Muscle of leg (tissue), 11 donors: ENCODE data around the gene KRT79. TPM values are rescaled to one million over a fixed set of nuclear protein-coding genes. Genes with fewer than 3 reads are reported as not detected.

Experiments used
- DNase-seq: peaks from one replicate; pipeline ENCODE4 v3.0.0; 2013
- H3K27ac ChIP-seq: one replicate; pipeline ENCODE4 v1.5.1; 2013; ENCODE audit warnings: mild to moderate bottlenecking, low read length, control low read depth
- H3K27me3 ChIP-seq: one replicate; pipeline ENCODE4 v1.6.1; 2013; ENCODE audit warnings: low read length; ENCODE audit not compliant: control insufficient read depth, insufficient read depth
- H3K36me3 ChIP-seq: one replicate; pipeline ENCODE4 v1.6.1; 2013; ENCODE audit warnings: low read length; ENCODE audit not compliant: control insufficient read depth, insufficient read depth
- H3K4me1 ChIP-seq: one replicate; pipeline ENCODE4 v1.6.1; 2013; ENCODE audit warnings: low read length; ENCODE audit not compliant: control insufficient read depth, insufficient read depth
- H3K4me3 ChIP-seq: one replicate; pipeline ENCODE4 v1.5.1; 2013; ENCODE audit warnings: low read length, control low read depth
- H3K9me3 ChIP-seq: replicated peaks from 2 replicates; pipeline ENCODE4 v1.6.1; 2013; ENCODE audit warnings: low read depth, low read length; ENCODE audit not compliant: control insufficient read depth
- WGBS: methylation state at CpG from one replicate; pipeline ENCODE4 v1.1.5; 2013; ENCODE audit warnings: missing lambda C conversion rate; ENCODE audit not compliant: insufficient coverage; 5-methylcytosine and 5-hydroxymethylcytosine counted together
- polyA plus RNA-seq, 8 donors: library from polyadenylated mRNA; unstranded; fragments of 120-200 nt; gene quantifications; one replicate each; pipeline versions ENCODE4 v1.2.1 to v1.2.3, GENCODE V29; 2013; ENCODE audit warnings: inconsistent platforms in 1 of 8, low replicate concordance in 1 of 8; ENCODE audit not compliant: insufficient read length in 8 of 8, insufficient read depth in 1 of 8
- total RNA-seq: library from RNA; stranded (reverse); fragments of 120-200 nt; gene quantifications from one replicate; pipeline ENCODE4 v1.2.4, GENCODE V29; 2013

Gene KRT79
- total and polyA plus RNA-seq, 9 donors, result not detected

DNA sequence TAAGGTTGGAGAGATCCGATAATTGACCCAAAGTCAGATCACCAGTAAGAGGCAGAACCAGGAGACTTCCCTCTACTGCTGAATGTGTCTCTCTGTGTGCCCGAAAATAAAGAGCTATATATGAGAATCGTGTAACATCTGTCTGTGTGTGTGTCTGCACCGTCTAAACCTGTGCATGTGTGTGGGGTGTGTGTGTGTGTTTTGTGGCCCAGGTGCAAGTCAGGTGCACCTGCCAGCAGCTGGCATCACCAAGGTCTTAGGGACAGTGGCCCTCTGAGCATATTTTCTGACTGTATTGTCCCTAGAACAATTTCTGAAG lies 39.4 kb upstream of the KRT79 start:
- no peak for DNase-seq

DNA sequence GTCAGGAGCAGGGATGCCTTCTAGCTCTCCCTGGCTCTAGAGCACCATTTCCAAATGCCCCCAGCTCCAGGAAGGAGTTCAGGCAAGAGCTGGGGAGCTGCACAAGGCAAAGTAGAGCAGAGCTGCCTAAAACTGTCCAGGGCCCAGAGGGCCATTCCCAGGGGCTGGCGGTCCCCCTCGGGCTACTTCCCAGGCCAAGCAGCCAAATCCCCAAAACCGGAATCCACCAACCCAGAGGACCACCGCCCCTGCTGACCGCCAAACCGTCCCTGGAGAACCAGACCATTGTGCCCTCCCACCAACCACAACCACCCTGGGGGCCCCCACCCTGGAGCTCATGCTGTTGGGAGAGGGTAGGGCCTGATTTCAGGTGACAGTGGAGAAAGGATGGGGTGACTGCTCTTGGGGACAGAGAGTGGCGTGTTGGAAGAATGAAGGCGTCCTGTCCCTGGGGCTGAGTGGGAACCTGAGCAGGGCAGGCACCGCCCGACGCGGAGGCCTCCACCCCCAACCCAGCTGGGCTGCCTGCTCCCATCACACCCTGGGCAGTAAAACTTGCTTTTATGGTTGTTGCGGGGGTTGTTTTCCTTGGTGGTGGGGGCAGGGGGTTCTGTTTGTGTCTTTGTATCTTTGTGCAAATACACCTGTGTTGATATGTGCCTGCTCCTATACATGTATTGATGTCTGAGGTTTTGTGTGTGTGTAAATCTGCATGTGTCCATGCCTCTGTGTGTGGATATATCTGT lies 38.7 kb upstream of the KRT79 start:
- no peak for DNase-seq
- 75% methylated on average over 2 of the region's 13 CpGs for WGBS
- H3K27ac ChIP-seq, result no peak overlapping the region
- H3K4me1 ChIP-seq, result peaks cover 40% of the 10 kb centered on the region
- H3K9me3 ChIP-seq, result no peaks in the 10 kb centered on the region
- H3K27me3 ChIP-seq, result peaks cover 13% of the 10 kb centered on the region
- H3K4me3 ChIP-seq, result no peak overlapping the region
- no peaks in the 10 kb centered on the region for H3K36me3 ChIP-seq

More for the DNA sequence above, 39.4 kb upstream of the KRT79 start:
- H3K36me3 ChIP-seq, result no peaks in the 10 kb centered on the region
- H3K27ac ChIP-seq, result peak overlapping the region; percentile 51
- H3K27me3 ChIP-seq, result peaks cover 13% of the 10 kb centered on the region
- no peak overlapping the region for H3K4me3 ChIP-seq
- peaks cover 41% of the 10 kb centered on the region for H3K4me1 ChIP-seq
- WGBS, result 43% methylated on average over 3 of the region's 4 CpGs
- no peaks in the 10 kb centered on the region for H3K9me3 ChIP-seq

DNA sequence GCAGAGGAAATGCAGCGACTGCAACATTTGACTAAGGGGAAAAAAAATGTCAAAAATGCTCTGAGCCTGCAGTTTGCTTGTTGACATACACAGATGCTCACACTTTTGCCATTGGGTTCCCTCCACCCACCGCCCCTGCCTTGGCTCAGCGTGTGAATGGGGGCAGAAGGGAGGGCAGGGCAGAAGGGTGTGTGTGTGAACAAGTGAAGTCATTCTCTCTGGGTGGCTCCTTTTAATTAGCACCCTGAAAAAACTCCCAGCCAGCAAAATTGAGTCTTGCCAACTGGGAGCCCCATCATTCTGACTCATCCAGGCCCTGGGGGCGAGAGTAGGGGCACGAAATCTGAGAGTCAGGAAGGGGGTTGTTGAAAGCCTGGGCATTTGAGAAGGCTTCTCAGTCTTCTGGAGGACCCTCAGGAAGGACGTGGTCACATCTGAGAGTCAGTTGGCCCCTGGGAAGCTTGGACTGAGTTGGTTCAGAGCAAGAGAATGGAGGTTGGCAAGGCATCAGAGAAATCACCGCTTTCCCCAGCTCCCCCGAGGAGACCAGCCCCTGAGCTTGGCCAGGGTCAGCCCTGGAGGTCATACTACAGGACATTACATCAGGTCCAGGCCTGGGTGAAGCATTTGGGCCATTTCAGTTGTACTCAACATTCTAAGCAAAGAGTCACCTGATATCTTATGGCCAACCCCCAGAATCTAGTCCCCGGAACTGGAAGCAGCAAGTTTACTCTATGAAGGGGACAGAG lies 37.4 kb upstream of the KRT79 start:
- WGBS, result 51% methylated on average over 4 of the region's 9 CpGs
- peak; percentile 63 for DNase-seq
- Histone ChIP-seq H3K27me3 (peaks cover 13% of the 10 kb centered on the region), H3K27ac (peak overlapping the region; percentile 55), H3K36me3 (no peaks in the 10 kb centered on the region), H3K9me3 (no peaks in the 10 kb centered on the region), H3K4me1 (peaks cover 35% of the 10 kb centered on the region), H3K4me3 (no peak overlapping the region)

DNA sequence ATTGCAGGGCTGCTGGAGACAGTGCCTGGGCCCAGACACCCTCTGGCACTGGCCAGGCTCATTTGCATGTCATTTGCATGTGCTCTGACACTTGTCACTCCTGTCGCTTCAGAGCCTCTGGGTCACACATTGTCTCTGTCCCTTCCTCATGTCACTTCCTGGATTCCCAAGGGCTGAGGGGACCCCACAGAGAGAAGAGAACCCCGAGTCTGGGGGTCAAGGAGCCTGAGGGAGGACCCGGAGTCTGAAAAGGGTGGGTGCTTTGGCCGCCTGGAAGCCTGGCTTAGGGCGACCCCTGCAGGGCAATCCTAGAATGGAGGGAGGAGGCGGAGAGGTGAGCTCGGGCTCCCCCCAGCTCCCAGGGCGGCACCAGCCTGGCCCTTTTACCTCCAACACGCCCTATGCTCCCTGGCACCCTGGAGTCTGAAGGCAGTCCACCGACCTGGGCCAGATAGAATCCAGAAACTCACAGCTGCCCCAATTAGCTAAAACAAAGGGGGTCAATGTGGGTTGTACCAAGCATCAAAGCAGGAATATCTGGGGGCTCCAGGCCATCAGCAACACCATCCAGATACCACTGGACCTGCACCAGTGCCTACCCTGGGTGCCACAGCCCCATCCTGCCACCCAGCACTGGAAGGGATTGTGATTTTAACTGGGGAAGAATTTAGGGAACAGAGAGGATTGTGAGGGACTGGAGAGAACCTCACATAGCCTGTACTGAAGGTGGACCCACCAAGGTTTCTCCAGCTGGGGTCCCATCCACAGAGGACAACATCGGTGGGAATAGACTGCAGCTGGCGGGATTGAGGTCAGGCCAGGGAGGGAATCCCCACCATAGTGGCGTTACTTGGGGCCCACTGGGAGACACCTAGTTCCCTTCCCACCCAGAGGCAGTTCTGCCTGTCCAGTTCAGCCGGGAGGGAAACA lies 36.5 kb upstream of the KRT79 start:
- Histone ChIP-seq H3K4me3 (no peak overlapping the region), H3K36me3 (no peaks in the 10 kb centered on the region), H3K27ac (peak overlapping the region; percentile 55), H3K9me3 (no peaks in the 10 kb centered on the region), H3K4me1 (peaks cover 34% of the 10 kb centered on the region), H3K27me3 (peaks cover 13% of the 10 kb centered on the region)
- DNase-seq, result no peak
- 27% methylated on average over 7 of the region's 14 CpGs for WGBS

DNA sequence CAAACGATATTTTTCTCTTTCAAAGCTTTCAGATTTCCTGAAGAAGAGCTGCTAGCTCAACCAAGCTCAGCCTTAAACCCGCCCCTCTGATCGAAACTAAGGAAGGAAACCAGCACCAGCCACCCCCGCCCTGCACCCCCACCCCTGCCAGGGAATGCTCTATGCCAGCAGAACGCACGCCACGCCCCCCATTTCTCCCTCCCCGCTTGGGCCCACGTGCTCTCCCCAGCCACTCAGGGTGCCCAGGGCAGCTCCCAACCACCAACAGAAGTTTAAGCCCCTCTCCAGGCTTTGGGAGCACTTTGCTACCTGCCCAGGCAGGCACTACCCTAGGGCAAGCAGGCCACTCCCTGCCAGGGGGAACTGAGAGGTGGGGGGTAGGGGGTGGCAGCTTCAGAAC lies 33.5 kb upstream of the KRT79 start:
- H3K4me3 ChIP-seq, result no peak overlapping the region
- peaks cover 2% of the 10 kb centered on the region for H3K27me3 ChIP-seq
- DNase-seq, result peak; percentile 51
- no peaks in the 10 kb centered on the region for H3K9me3 ChIP-seq
- peaks cover 17% of the 10 kb centered on the region for H3K4me1 ChIP-seq
- WGBS, result 37% methylated on average over 4 of the region's 9 CpGs
- H3K36me3 ChIP-seq, result no peaks in the 10 kb centered on the region
- no peak overlapping the region for H3K27ac ChIP-seq

DNA sequence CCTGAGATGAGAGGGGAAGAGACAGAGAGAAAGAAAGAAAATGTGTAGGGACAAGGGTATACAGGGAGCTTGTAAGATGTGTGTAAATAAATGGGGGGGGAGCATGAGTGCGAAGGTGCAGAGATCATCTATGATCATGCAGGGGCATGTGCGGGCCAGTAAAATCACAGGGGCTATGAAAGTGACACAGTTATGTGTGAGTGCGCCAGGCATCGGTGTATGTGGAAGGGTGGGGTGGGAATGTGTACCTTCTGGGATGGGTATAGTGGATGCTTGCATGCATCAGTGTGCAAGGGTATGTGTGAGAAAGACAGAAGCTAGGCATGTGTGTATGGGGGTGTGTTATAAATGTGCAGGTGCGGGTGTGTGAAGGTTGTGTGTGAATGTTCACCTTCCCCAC lies 33.0 kb upstream of the KRT79 start:
- WGBS, result 94% methylated on average over 4 of the region's 5 CpGs
- no peaks in the 10 kb centered on the region for H3K27me3 ChIP-seq
- peaks cover 17% of the 10 kb centered on the region for H3K4me1 ChIP-seq
- DNase-seq, result no peak
- H3K36me3 ChIP-seq, result no peaks in the 10 kb centered on the region
- no peak overlapping the region for H3K27ac ChIP-seq
- H3K4me3 ChIP-seq, result no peak overlapping the region
- H3K9me3 ChIP-seq, result no peaks in the 10 kb centered on the region

DNA sequence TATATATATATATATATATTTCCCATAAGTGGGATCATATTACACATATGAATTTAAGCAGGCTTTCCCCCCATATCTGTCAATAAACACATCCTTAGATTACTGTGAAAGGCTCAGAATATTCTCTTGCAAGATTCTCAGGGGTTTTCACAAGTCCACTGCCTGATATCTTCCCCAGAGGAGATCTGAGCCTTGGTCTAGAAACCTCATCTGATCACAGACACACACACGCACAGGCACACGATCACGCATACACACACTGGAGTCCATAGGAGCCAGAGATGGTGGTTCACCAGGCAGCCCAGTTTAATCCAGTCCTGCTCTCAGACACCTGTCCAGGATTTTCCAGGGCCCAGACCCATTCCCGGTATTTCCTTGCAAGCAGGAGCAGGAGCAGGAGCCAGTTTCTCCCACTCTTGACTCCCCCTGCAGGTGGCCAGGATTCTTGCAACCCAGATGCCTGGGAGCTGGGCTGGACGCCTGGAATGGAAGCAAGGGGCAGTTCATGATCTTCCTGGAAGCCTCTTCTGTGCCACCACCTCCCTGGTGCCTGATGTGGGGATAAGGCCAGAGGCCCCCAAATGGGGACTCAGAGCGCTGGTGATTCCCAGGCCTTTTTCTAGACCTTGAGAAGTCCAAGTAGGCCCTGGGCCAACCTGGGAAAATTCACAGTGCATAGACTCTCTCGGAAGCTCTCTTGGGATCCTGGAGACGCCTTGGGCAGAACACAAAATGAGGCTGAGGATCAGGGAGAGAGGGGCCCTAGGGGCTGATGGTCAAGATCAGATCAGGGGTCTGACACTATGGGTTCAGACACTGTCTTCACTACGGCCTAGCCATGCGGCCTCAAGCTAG lies 31.2 kb upstream of the KRT79 start:
- no peaks in the 10 kb centered on the region for H3K9me3 ChIP-seq
- peaks cover under 1% of the 10 kb centered on the region for H3K4me1 ChIP-seq
- peak; percentile 63 for DNase-seq
- H3K27me3 ChIP-seq, result no peaks in the 10 kb centered on the region
- no peak overlapping the region for H3K27ac ChIP-seq
- no peak overlapping the region for H3K4me3 ChIP-seq
- no peaks in the 10 kb centered on the region for H3K36me3 ChIP-seq
- 41% methylated on average over 7 of the region's 10 CpGs for WGBS

DNA sequence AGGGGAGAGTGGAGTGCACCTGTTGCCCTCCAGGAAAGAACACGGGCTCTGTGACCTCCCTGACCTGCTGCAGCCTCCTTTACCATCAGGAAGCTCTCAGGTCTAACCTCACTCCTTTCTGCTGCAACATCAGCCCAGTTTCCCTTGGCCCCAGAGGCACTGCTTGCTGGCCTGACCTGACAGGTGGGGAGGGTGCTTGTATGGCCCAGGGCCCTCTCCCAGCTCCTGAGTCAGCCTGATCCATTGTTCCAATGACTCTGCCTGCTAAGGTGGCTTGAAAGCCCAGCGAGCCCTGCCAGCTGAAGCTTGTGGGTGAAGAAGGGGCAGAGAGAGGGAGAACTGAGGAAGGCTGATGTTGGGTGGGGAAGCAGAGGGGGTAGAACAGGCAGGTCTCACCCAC lies 27.9 kb upstream of the KRT79 start:
- Histone ChIP-seq H3K9me3 (no peaks in the 10 kb centered on the region), H3K27me3 (no peaks in the 10 kb centered on the region), H3K27ac (no peak overlapping the region), H3K4me1 (no peaks in the 10 kb centered on the region), H3K36me3 (no peaks in the 10 kb centered on the region), H3K4me3 (no peak overlapping the region)
- DNase-seq, result no peak
- WGBS, result 80% methylated on average over 1 of the region's 2 CpGs

DNA sequence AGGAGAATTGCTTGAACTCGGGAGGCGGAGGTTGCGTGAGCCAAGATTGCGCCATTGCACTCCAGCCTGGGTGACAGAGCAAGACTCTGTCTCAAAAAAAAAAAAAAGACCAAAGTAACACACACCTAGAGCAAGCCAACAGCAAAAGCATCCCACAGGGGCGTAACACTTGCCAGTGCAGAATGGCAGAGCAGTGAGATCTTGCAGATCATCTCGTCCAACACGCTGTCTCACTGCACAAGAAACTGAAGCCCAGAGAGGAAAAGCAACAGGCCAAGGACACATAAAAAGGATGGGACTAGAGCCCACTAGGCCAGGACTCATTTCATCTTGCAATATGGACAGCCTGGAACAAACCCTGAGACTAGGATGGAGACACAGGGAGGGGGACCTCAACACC lies 27.4 kb upstream of the KRT79 start:
- Histone ChIP-seq H3K4me3 (no peak overlapping the region), H3K27ac (no peak overlapping the region), H3K27me3 (no peaks in the 10 kb centered on the region), H3K36me3 (no peaks in the 10 kb centered on the region), H3K4me1 (no peaks in the 10 kb centered on the region), H3K9me3 (no peaks in the 10 kb centered on the region)
- DNase-seq, result no peak
- 70% methylated on average over 3 of the region's 7 CpGs for WGBS
